Mononuclear cell (primary cell): ENCODE results near the gene MCU. TPM values are rescaled to one million over a fixed set of nuclear protein-coding genes. Genes with fewer than 3 reads are reported as not detected.

Source experiments
- H3K27me3 ChIP-seq: 2 replicates; pipeline ENCODE4 v1.6.0; 2011; ENCODE audit warnings: low read length, control low read depth; ENCODE audit not compliant: insufficient read depth
- H3K4me1 ChIP-seq: 2 replicates; pipeline ENCODE4 v1.5.1; 2011; ENCODE audit warnings: mild to moderate bottlenecking, low read length, control low read depth; ENCODE audit not compliant: insufficient read depth
- H3K4me3 ChIP-seq: 2 replicates; pipeline ENCODE4 v1.5.1; 2011; ENCODE audit warnings: mild to moderate bottlenecking, low read length, moderate library complexity
- H3K9me3 ChIP-seq: 2 replicates; pipeline ENCODE4 v1.5.1; 2011; ENCODE audit warnings: low read depth, mild to moderate bottlenecking, control low read depth, low read length
- total RNA-seq: library from RNA; depleted of rRNA; stranded (reverse); fragments of >200 nt; gene quantifications from one replicate; pipeline ENCODE4 v1.2.3, GENCODE V29; 2012

The MCU gene
- total RNA-seq, 1 donor, result 12.0 TPM

GRCh38 chr10:72809006-72809405, 117.1 kb downstream of the MCU start:
- Histone ChIP-seq H3K4me3 (no peak overlapping the region), H3K27me3 (no peaks in the 10 kb centered on the region), H3K9me3 (no peaks in the 10 kb centered on the region), H3K4me1 (peaks cover 5% of the 10 kb centered on the region)

DNA sequence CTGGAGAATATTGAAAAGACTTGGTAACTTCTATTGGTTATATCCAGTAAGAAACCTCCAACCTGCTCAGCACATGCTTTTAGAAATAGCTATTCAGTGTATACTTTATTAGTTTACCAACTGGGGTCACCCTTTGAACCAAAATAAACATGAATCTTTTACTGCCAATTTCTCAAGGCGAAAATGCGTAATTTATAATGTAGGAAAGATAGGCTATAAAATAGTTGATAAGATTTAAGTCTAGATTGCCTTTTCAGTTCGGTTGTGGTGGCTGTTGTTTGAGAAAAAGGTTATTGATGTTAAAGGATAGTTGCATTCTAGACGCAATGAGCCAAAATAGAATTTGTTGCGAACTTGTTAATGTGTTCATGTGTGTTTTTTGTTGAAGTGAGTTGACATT, 119.0 kb downstream of the MCU start:
- no peak overlapping the region for H3K4me3 ChIP-seq
- peaks cover 5% of the 10 kb centered on the region for H3K4me1 ChIP-seq
- no peaks in the 10 kb centered on the region for H3K27me3 ChIP-seq
- no peaks in the 10 kb centered on the region for H3K9me3 ChIP-seq

GRCh38 chr10:72812415-72812752, 120.4 kb downstream of the MCU start:
- no peak overlapping the region for H3K4me3 ChIP-seq
- H3K27me3 ChIP-seq, result no peaks in the 10 kb centered on the region

GRCh38 chr10:72812753-72813430, 120.9 kb downstream of the MCU start:
- H3K4me1 ChIP-seq, result peaks cover 5% of the 10 kb centered on the region
- H3K27me3 ChIP-seq, result no peaks in the 10 kb centered on the region
- no peaks in the 10 kb centered on the region for H3K9me3 ChIP-seq
- H3K4me3 ChIP-seq, result no peak overlapping the region

More at GRCh38 chr10:72812415-72812752, 120.4 kb downstream of the MCU start:
- Histone ChIP-seq H3K9me3 (no peaks in the 10 kb centered on the region), H3K4me1 (peaks cover 5% of the 10 kb centered on the region)

GRCh38 chr10:72814099-72814790, 122.3 kb downstream of the MCU start:
- Histone ChIP-seq H3K9me3 (no peaks in the 10 kb centered on the region), H3K4me1 (peaks cover 9% of the 10 kb centered on the region), H3K4me3 (no peak overlapping the region), H3K27me3 (no peaks in the 10 kb centered on the region)

DNA sequence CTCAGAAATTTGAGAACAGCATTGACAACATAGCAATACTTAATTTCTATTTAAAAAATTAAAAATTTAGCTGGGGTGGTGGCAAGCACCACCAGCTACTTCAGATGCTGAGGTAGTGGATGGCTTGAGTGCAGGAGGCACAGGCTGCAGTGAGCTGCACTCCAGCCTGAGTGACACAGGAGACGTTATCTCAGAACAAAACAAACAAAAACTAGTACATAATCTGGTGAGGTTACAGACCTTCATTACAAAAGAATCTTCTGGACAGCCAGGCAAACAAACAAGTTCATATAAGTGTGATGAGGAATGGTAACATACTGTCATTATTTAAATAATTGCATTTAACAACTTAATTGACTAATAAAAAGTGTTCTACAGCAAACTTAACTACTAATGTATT, 124.6 kb downstream of the MCU start:
- no peak overlapping the region for H3K4me3 ChIP-seq
- no peaks in the 10 kb centered on the region for H3K9me3 ChIP-seq
- peaks cover 9% of the 10 kb centered on the region for H3K4me1 ChIP-seq
- no peaks in the 10 kb centered on the region for H3K27me3 ChIP-seq

DNA sequence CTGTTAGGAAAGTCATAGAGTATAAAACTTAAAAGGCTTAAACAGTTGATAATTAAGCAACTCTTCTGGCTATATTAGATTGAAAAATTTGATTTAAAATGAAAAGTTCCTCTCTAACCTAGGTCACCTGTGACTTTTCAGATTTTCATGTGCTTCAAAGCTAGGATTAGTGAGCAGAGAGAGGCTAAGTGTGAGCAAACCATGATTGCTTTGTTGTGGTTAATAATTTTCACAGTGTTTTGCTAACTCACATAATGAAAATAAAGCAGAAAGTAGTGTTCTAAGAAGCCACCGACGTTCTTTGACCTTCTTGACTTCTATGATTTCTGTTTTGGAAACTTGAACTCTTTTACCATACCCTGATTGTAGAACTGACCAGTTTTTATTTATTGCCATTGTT, 126.1 kb downstream of the MCU start:
- Histone ChIP-seq H3K4me1 (peaks cover 4% of the 10 kb centered on the region), H3K9me3 (no peaks in the 10 kb centered on the region), H3K4me3 (no peak overlapping the region), H3K27me3 (no peaks in the 10 kb centered on the region)

DNA sequence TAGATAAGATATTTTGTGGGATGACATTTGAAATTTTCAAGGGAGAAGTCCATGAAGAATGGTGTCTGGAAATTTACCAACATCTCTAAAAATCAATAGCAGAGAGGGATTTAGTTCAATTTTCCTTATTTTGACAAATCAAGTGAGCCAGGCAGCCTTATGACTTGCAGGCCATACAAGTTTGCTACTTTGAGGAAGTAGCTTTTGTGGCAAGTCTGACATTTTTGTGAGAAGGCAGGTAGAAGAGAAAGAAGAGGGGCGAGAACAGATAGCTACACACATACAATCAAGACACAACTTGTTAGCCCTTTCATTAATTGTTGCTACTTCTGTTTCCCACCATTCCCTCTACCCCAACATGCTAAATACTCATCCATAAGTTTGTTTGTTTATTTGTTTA, 127.1 kb downstream of the MCU start:
- peaks cover 4% of the 10 kb centered on the region for H3K4me1 ChIP-seq
- H3K27me3 ChIP-seq, result no peaks in the 10 kb centered on the region
- no peaks in the 10 kb centered on the region for H3K9me3 ChIP-seq
- H3K4me3 ChIP-seq, result no peak overlapping the region

DNA sequence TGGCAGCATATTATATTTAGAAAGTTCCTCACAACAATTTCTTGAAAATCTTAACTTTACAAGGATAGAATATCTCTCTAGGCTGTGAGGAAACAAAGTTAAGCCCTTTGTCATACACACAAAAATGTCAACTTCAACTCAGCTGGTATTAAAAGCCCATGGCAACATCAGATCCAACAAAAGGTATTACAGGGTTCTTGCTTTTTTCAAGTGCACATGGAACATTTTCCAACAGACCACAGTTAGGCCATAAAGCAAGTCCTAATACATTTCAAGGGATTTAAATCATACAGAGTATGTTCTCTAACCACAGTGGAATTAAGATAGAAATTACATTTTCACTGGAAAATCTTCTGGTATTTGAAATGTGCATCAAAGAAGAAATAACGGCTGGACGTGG, 129.7 kb downstream of the MCU start:
- H3K9me3 ChIP-seq, result no peaks in the 10 kb centered on the region
- no peaks in the 10 kb centered on the region for H3K27me3 ChIP-seq
- H3K4me3 ChIP-seq, result no peak overlapping the region
- H3K4me1 ChIP-seq, result peaks cover 4% of the 10 kb centered on the region

GRCh38 chr10:72822342-72822986, 130.5 kb downstream of the MCU start:
- Histone ChIP-seq H3K4me3 (no peak overlapping the region), H3K27me3 (no peaks in the 10 kb centered on the region), H3K4me1 (peaks cover 4% of the 10 kb centered on the region), H3K9me3 (no peaks in the 10 kb centered on the region)

GRCh38 chr10:72825163-72825562, 133.2 kb downstream of the MCU start:
- no peak overlapping the region for H3K4me3 ChIP-seq
- H3K27me3 ChIP-seq, result no peaks in the 10 kb centered on the region
- no peaks in the 10 kb centered on the region for H3K9me3 ChIP-seq
- H3K4me1 ChIP-seq, result no peaks in the 10 kb centered on the region

DNA sequence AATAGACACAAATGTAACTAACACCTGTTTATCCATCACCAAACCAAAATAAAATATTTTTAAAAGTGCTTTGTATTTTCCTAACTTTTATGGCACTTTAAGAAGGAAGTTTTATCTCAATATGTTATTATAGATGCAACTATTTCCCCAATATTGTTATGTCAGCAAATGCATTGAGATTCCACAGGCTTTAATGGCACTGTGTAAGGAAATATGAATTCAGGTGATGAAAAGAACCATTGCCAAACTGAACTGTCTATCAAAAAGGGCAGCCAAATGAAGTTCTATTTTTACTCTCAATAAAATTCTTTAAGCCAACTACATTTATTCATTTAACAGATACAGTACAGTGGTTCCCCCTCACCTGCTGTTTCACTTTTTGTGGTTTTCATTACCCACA, 134.4 kb downstream of the MCU start:
- Histone ChIP-seq H3K4me3 (no peak overlapping the region), H3K4me1 (no peaks in the 10 kb centered on the region), H3K9me3 (no peaks in the 10 kb centered on the region), H3K27me3 (no peaks in the 10 kb centered on the region)

DNA sequence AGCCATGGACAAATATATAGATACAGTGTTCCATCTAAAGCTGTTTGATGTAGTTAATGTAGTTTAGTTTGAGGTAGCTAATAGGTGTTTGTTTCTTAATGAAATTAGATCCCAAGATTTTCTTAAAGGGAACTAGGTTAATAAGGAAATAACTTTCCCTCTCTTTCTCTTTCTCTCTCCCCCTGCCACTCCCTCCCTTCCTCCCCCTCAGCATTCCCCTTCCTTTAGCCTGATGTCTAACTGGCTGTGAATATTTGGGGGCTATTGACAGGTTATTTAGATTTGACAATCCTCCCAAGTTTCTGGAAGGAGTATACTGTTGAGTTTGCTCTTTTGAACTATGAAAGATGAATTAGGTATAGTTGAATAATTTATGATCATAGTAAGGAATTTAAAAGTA, 136.4 kb downstream of the MCU start:
- no peaks in the 10 kb centered on the region for H3K9me3 ChIP-seq
- H3K4me1 ChIP-seq, result no peaks in the 10 kb centered on the region
- no peak overlapping the region for H3K4me3 ChIP-seq
- no peaks in the 10 kb centered on the region for H3K27me3 ChIP-seq

- Histone ChIP-seq H3K9me3 (no peaks in the 10 kb centered on the region), H3K4me1 (no peaks in the 10 kb centered on the region), H3K4me3 (no peak overlapping the region), H3K27me3 (no peaks in the 10 kb centered on the region)
Observed at GRCh38 chr10:72830625-72831024, 138.7 kb downstream of the MCU start.

DNA sequence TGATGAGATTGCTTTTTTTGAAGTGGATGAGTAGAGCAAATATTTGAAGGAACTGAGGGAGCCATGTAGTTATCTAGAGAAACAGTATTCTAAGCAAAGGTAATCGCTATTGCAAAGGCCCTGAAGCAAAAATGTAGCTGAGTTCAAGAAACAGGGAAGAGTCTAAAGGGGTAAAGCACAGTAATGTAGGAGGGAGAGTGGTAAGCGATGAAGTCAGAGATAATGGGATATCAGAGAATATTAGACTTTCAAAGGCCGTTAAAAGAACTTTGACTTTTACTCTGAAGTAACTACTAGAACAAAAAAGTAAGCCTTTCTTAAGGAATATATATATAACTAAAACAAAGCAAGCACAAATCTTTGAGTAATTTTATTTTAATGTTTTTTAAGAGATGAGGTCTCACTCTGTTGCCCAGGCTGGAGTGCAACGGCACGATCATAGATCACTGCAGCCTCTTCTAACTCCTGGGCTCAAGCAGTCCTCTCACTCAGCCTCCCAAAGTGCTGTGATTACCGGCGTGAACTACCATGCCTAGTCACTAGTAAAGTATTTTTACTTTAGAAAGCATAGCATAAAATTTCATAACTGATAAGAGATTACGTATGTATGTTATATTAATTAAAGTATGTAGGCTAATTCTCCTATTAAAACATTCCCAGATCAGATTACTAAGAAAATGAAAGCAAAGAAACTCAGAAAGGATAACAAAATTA, 139.9 kb downstream of the MCU start:
- Histone ChIP-seq H3K27me3 (no peaks in the 10 kb centered on the region), H3K4me1 (no peaks in the 10 kb centered on the region), H3K9me3 (no peaks in the 10 kb centered on the region), H3K4me3 (no peak overlapping the region)
